OCI-M1 (cell line): ENCODE results near the gene RARG.

Source experiments
- DNase-seq: peaks from one replicate; lab custom pipeline; 2025; lab: John Stamatoyannopoulos, UW

The RARG gene

GRCh38 chr12:53223389-53224060 is 8.5 kb downstream of the RARG start:
- no peak for DNase-seq

DNA sequence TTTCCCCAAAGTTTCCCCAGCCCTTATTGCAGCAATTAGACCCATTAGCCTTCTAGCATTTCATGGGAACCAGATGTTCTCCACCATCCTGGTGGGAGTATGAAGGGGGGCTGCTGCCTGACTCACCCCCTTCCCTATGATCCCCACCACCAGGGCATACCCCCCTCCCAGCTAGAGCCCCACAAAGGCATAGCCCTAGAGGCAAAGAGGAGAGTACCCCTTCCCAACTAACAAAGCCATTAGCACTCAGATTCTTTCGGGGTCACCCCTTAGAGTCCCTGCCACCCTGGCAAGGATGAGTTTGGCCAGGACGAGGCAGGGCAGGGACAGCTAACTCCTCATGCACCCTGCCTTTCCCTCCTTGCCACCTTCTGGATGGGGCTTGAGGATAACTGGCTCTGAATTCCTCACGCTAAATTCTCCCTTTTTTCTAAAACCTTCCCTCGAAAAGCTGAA is 9.2 kb downstream of the RARG start:
- no peak for DNase-seq

DNA sequence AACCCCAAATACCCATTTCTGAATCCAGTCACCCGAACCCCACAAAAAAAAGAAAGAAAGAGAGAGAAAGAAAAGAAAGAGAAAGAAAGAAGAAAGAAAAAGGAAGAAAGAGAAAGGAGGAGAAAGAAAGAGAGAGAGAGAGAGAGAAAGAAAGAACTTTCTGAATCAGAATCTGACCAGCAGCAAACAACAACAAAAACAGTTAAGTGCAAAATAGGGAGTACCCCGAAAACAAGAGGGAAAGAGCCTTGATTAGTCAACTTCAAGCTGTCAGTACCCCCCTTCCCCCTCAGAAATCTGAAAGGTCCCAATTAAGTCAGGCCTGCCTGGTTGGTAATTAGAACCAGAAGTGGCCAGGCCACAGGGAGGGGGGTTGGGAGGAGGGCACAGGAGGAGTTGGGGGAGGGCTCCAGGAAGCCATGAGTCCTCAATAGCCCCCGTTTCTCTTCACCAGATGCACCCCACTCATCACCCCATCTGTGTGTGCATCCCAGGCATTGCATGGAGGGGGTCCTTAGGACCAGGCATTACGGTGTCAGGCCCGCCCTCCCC is 9.8 kb downstream of the RARG start:
- no peak for DNase-seq

DNA sequence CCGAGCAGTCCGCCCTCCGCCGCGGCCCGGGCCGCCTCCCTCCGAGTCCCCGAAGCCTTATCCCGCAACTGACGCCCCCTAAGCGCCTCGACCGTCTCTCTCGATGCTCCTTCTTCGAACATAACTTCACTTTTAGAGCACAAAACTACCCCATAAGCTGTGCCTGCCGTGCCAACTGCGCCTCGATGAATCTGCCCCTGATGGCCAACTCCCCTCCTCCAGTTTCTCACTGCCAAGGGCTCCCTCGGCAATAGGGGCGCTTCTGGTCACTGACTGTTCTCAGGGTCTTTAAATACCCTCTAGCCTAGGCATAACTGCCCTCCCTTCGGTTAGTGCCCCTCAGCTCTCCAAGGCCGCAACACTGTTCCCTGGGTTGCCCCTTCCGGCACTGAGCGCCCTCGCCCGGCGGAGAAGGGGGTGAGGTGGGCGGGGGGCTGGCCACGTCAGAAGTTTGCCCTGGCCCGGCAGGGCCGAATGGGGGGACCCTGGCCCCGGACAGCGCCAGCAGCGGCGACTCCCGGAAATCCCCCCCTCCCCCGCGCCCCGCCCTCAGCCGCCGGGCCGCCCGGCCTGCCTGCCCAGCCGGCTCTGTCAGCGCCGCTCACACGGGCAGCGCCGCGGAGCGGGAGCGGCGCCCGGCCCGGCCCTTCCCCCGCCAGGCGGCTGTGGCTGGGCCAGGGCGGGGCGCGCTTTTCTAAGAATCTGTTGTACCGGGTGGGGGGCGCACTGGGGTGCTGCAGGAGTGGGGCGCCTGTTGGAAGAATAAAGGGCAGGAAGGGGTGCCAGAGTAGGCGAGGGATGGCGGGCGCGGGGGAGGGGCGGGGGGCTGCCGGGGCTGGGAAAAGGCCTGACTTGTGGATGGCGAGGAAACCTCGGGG is 10.6 kb downstream of the RARG start:
- DNase-seq = peak; percentile 78

DNA sequence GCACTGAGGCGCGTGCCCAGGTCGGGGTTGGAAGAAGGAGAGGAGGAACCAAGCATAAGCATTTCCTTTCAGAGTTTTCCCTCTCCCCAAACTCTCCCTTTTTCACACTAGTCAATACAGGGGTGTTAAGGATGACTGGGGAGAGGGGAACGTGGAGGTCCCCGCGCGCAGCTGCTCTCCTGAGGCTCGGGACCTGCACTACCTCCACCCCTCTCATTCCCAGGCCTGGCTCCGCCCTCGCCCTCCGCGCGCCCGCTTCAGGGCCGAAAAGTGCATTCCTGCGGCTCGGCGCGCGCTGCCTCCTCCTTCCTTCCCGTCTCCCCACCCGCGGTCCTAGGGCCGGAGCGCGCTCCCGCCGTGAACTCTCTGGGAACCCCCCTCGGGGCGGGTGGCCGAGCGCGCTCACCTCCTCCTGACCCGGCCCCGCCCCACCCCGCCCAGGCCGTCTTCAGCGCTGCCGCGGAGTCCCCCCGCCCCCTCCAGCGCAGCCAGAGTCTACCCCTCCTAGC is 11.3 kb downstream of the RARG start:
- DNase-seq = peak; percentile 92

DNA sequence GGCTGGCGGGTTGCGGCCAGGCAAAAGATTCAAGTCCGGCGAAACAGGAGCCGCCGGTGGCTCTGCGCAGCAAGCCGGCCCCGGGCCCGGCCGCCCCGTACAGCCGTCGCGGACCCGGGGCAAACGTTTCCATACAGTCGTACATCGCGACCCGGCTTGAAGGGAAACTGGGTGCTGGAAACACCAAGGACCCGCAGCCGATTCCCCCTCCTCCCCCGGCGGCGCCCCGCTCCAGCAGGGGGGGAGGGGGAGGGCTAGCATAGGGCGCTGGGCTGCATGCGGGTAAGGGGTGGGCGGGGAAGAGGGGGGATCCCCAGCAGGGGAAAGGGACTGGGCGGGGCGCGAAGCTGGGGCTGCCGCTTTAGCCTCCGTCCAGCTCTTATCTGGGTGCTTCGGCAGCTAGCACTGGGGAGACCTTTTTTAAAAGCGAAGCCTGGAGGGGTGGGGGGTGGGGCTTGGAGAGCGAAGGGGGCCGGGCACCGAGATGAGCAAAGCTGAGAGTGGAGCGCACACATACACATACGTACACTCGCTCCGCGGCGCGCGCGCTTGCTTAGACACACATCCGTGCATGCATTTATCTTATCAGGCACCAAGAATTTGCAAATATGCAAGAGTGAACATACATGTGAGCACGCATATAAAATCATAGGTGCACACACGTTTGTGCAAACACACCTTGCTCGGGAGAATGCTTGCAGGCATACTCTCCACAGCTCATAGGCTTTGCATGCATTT is 11.9 kb downstream of the RARG start:
- DNase-seq = peak; percentile 85

GRCh38 chr12:53219292-53219955 is 12.6 kb downstream of the RARG start:
- DNase-seq = peak; percentile 67

DNA sequence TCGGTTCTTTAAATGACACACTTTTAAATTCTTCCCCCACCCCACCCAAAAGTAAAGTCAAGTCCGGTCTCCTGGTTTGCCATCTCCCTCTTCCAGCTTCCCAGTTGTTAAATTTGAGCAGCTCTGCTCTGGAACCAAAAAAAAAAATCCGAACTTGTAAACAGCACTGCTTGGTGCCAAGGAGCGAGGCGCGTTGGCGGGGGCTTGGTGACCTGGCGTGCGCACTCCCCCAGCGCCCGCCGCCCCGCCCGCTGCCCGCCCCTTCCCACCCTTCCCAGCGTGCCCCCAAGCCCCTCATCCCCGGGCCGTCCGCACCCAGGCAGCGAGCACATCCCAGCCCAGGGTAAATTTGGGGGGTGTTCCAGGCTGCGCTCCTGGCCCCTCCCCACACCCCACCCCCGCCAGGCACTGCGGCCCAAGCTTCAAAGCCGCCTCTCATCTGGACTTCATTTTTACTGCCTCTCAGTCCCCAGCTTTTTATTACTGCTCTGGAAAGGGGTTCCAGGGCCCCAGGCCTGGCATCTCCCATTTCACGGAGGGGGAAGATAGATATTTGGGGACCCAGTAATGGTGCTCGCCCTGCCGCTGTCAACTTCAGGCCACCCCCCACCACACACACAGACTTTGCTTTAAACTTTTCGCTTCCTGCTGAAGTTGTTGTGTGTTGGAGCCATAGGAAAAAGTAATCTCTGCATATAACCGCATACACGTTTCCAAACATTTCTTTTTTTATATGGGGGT is 13.3 kb downstream of the RARG start:
- DNase-seq = no peak

- DNase-seq = no peak
Measured at GRCh38 chr12:53217931-53218307, 14.1 kb downstream of the RARG start.

GRCh38 chr12:53217051-53217930 is 14.7 kb downstream of the RARG start:
- DNase-seq = no peak

GRCh38 chr12:53215497-53215896 is 16.5 kb downstream of the RARG start:
- DNase-seq = no peak

DNA sequence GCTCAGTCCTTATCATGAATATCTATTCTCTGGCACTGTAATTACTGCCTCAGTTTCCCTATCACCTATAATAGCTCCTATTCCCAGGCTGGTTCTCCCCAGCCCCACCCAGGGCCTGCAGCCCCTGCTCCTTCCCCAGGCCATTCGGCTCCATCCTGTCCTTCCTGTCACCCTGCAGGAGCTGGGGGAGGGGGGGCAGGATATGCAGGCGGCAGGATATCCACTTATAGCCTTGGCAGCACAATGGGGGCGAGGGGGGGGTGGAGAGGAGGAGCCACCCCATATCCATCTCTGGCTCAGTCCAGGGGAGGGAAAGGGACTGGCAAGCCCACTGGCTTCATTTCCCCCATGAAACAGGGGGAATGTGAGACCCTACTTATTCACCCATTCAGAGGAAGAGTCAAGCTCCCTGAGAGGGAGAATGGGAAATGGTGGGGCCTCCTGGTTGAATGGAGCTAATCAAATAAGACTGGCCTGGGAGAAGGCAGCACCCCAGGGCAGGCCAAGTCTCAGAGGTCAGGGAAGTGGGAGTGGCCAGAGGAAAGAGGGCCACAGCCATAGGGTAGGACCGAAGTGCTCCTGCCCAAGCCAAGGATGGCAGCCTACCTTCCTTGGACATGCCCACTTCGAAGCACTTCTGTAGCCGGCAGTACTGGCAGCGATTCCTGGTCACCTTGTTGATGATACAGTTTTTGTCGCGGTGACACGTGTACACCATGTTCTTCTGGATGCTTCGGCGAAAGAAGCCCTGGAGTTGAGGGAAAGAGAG is 17.1 kb downstream of the RARG start:
- no peak for DNase-seq

- no peak for DNase-seq
Measured at GRCh38 chr12:53214221-53214620, 17.8 kb downstream of the RARG start.

- peak; percentile 85 for DNase-seq
Measured at GRCh38 chr12:53213348-53213747, 18.7 kb downstream of the RARG start.

DNA sequence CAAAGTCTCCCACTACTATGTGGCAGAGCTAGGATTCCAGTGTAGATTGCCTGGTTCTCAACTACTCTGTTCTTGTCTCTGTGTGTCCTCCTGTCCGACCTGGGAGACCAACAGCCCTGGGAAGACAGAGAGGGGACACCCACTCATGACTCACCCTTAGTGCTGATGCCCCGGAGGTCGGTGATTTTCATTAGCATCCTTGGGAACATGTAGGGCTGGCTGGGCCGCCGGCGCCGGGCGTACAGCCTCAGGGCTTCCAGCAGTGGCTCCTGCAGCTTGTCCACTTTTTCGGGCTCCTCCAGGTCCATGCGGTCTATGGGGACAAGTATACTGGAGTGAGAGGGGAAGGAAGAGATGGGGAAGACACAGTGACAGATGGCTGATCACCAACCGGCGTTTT is 19.1 kb downstream of the RARG start:
- DNase-seq = no peak

- DNase-seq = peak; percentile 32
Measured at GRCh38 chr12:53211476-53212381, 20.3 kb downstream of the RARG start.

DNA sequence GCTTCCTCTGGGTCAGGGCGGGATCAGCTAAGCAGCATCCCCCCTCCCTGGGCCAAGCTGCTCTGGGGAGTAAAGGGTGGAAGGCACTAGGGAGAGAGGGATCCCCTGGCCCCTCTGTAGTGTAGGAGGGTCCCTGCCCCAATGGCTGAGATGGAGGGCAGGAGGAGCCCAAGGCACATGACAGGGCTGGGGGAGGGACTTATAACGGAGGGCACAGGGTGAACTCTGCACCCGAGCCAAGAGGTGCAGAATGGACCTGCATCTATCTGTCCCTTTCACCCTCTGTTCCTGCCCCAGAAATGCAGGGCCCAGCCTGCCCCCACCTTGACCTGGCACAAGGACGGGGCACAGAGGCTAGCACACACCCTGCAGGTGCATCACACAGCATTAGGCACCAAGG is 21.2 kb downstream of the RARG start:
- no peak for DNase-seq

GRCh38 chr12:53208877-53209463 is 23.0 kb downstream of the RARG start:
- peak; percentile 93 for DNase-seq
